Medulla oblongata (tissue), 1 donor: ENCODE data around the gene DOCK11.
"Not testable (repeated sequence)": the region's sequence is repeated elsewhere in the genome, so short reads cannot be mapped to it uniquely, and the experiment has no call there.

Experiments
- DNase-seq: peaks from one replicate; pipeline ENCODE4 v3.0.0-alpha.2; 2015; ENCODE audit errors: extremely low spot score

Gene DOCK11

GRCh38 chrX:118694638-118695037 lies 199.0 kb downstream of the DOCK11 start:
- no peak for DNase-seq

GRCh38 chrX:118698516-118699170 lies 203.0 kb downstream of the DOCK11 start:
- peak; percentile 22 for DNase-seq

- no peak for DNase-seq
Observed at GRCh38 chrX:118702741-118703140, 207.1 kb downstream of the DOCK11 start.

DNA sequence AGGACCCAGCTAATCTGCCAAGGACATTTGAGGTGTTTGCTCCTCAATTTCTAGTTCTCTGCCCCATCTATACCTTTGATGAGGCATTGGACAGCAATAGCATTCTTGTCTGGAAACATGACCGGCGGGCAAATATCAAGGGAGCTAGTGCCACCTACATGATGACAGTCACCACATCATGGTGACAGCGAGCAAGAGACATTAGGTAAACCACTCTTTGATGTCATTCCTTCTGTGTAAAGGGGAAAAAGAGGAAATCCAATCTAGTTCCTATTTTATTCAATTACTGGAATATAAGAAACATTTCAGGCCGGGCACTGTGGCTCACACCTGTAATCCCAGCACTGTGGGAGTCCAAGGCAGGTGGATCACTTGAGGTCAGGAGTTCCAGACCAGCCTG lies 211.1 kb downstream of the DOCK11 start:
- DNase-seq = no peak

GRCh38 chrX:118714521-118714920 lies 218.9 kb downstream of the DOCK11 start:
- DNase-seq = no peak

GRCh38 chrX:118715917-118716316 lies 220.3 kb downstream of the DOCK11 start:
- DNase-seq = not testable (repeated sequence)

DNA sequence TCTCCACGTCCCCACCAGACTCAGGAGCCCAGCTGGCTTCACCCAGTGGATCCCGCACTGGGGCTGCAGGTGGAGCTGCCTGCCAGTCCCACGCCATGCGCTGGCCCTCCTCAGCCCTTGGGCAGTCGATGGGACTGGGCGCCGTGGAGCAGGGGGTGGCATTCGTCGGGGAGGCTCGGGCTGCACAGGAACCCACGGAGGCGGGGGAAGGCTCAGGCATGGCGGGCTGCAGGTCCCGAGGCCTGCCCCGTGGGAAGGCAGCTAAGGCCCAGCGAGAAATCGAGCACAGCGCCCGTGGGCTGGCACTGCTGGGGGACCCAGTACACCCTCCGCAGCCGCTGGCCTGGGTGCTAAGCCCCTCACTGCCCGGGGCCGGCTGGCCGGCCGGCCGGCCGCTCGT lies 221.2 kb downstream of the DOCK11 start:
- DNase-seq = not testable (repeated sequence)

GRCh38 chrX:118717678-118718391 lies 222.2 kb downstream of the DOCK11 start:
- DNase-seq = peak; percentile 34

DNA sequence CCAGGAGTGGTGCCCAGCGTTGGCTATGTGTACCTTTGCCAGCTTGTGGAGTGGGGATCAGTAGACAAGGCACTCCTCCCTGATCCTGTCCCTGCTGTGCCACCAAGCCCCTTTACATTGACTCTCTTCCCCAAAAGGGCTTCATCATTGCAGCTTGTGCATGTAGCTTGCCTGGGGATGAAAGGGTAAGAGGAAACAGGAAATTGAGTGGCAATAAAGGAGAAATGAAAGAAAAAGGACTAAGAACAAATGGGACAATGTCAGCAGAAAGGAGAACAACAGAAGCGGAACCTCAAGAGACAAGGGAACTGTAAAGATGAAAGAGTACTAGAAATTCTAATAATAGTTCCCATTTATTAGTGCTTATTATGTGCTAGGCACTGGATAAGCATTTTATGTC lies 223.1 kb downstream of the DOCK11 start:
- peak; percentile 47 for DNase-seq

DNA sequence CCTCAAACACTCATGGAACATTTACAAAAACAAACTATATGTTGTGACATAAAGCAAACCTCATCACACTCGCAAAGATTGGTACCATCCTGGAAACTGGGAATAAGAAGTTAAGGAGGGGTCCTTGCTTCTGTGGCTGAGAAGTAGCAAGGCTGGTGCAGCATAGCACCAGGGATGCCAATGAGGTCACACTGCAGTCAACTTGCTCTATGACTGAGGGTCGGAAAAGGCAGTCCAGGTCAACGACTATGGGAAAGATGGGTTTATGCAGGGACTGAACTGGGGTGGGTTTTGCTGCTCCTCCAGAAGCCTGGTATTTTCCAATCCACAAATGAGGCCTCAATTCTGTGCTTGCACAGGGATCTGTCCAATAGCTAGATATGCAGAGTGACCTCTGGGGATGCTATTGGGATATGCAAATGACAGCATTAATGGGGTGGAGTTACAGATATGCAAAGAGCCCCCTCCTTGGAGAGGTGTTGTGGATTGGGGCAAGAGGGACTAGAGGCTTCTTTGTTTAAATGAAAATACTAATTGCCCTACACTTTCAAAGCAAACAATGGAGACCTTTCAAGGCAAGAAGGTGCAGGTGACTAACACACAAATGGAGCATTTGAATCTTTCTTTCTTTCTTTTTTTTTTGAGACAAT lies 224.6 kb downstream of the DOCK11 start:
- no peak for DNase-seq

GRCh38 chrX:118723376-118723775 lies 227.8 kb downstream of the DOCK11 start:
- DNase-seq = no peak

DNA sequence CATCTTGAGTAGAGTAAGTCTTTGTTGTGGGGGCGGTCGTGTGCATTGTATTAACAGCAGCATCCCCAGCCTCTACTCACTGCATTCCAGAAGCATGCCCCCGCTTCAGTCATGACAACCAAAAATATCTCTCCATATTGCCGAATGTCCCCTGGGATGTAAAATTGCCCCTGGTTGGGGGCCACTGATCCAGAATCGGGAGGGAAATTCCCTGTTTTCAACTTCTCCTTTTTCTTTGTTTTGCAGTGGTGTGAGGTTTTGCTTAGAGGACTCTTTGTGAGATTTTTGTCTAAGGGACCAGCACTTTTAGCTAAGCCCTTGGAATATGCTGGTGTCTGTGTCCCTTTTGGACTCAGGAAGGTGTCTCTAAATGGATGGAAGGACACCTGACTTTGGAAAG lies 228.8 kb downstream of the DOCK11 start:
- DNase-seq = no peak

DNA sequence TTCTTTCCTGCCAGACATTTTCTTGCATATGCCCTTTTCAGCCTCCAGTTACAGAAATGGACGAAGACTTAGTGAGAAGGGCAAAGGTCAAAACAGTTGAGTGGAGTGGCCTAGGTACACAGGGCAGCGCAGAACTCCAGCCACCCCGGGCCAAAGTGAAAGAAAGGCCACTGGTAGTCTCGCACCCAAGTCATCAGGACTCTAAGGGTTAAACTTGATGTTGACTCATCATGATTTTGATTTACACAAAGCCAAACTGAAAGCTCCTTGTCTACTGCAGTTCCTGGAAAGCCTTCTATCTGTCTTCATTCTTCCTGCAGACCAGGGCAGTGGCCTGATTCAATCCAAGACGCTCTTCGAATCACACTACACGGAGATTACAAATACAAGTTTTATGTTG lies 229.2 kb downstream of the DOCK11 start:
- DNase-seq = no peak

DNA sequence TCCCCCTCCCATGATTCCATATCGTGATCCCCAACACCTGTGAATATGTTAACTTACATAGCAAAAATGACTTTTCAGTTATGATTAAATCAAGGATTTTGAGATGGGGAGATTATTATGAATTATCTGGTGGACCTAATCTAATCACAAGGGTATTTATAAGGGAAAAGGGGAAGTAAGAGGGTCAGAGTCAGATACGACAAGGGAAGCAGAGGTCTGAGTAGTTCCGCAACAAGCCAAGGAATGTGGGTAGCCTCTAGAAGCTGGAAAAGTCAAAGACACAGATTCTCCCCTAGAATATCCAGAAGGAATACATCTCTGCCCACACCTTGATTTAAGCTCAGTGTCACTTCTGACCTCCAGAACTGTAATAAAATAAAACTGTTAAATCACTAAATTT lies 230.8 kb downstream of the DOCK11 start:
- no peak for DNase-seq

GRCh38 chrX:118726887-118727685 lies 231.5 kb downstream of the DOCK11 start, which contains the start of gene IL13RA1:
TSS of gene IL13RA1 (plus strand) at chrX:118727606. CDS start at chrX:118727639, 33 bp downstream.
- DNase-seq = peak; percentile 38

DNA sequence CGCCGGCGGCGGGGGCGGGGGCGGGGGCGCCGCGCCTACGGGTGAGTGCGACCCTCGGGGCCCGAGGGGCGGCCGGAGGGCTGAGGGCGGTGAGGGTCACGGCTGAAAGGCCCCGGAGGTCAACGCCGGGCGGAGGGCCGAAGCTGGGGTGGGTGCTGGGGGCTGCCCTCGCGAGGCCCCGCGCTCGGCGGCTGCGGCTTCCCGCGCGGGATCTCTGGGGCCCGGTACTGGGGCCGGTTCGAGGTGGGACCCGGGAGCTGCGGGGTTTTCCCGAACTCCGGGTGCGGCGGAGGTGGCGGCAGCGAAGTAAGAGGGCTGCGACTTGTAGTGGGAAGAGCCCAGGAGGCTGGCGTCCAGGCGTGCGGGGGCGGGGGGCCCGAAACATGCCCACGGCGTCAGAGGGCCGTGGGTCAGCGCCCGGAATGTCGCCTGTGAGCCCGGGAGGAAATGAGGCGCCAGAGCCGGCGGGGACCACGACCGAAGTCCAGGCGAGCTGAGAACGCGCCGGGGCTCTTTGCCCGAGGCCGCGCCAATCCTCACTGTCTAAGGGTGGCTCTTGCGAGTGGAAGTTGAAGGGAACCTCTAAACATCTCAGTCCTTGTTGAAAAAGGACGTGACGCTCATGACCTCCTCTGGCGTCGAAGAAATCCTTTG lies 232.2 kb downstream of the DOCK11 start:
- no peak for DNase-seq

DNA sequence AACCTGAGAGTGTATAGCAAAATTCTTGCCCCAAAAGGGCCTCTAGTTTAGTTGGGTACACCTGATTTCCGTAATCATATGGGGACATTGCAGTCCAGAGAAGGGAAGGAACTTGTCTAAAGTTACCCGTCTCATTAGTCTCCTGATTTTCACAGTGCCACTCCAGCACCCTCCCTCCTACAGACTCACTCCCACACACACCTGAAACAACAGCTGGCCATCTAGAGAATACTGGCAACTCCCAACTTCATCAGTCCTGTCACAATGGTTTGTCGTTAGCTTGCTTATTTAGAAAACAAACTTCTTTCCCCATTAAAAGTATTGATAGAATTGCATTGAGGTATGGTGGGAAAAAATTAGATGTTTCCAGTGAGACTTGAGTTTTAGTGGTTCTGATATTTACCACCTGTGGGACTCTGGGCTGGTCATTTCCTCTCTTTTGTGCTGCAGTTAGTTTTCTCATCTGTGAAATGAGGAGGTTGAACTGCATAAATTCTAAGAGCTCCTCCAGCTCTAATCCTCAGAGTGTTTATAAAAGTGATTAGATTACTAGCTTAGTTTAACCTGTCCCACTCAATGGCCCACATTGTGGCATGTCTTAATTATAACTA lies 233.5 kb downstream of the DOCK11 start:
- no peak for DNase-seq

GRCh38 chrX:118730500-118731247 lies 235.1 kb downstream of the DOCK11 start:
- no peak for DNase-seq

DNA sequence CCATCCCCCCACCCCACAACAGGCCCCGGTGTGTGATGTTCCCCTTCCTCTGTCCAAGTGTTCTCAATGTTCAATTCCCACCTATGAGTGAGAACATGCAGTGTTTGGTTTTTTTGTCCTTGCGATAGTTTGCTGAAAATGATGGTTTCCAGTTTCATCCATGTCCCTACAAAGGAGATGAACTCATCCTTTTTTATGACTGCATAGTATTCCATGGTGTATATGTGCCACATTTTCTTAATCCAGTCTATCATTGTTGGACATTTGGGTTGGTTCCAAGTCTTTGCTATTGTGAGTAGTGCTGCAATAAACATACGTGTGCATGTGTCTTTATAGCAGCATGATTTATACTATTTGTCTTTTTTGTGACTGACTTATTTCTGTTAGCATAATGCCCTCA lies 236.9 kb downstream of the DOCK11 start:
- DNase-seq = not testable (repeated sequence)

DNA sequence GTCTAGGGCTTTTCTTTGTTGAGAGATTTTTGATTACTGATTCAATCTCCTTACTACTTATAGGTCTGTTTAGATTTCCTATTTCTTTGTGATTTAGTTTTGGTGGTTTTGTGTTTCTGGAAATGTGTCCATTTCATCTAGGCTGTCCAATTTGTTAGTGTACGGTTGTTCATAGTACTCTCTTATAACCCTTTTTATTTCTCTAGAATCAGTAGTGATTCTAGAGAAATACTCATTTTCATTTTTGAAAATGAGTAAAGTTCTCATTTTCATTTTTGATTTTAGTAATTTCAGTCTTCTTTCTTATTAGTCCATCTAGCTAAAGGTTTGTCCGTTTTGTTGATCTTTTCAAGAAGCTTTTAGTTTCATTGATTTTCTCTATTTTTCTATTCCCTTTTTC lies 239.3 kb downstream of the DOCK11 start:
- no peak for DNase-seq
